Endothelial cell of umbilical vein (primary cell): Measurements from ENCODE around the gene CYP26A1. TPM values are rescaled to one million over a fixed set of nuclear protein-coding genes. Genes with fewer than 3 reads are reported as not detected.

Experiments used
- BruUV-seq: library from RNA; stranded (reverse); fragments of 400-500 nt; replicated peaks from 2 replicates; lab custom pipeline; 2021; lab: Mats Ljungman, UMichigan
- CTCF ChIA-PET: fragments of 300-600, 350-600 bp; sonication (Branson Sonifier 250); formaldehyde crosslinking; loops from one replicate; lab custom pipeline; 2021; ENCODE audit warnings: antibody characterized with exemption, inconsistent platforms; lab: Charles Lee
- POLR2A ChIA-PET: fragments of 300-600, 350-600 bp; sonication (Branson Sonifier 250); formaldehyde crosslinking; loops from one replicate; lab custom pipeline; 2021; ENCODE audit warnings: antibody characterized with exemption, inconsistent platforms; lab: Charles Lee
- DNase-seq: peaks from one replicate; pipeline ENCODE4 v3.0.0-alpha.2; 2011; ENCODE audit warnings: low read depth, low spot score
- FAIRE-seq: peaks from 2 replicates; lab custom pipeline; 2011; peaks lifted over from hg19 to GRCh38; lab: Jason Lieb, UNC
- H2AFZ ChIP-seq: 2 replicates; pipeline ENCODE4 v1.6.0; 2012; ENCODE audit warnings: low read depth, low read length, control low read depth, inconsistent platforms
- H3K27ac ChIP-seq: 2 replicates; pipeline ENCODE4 v1.5.1; 2011; ENCODE audit warnings: low read depth, mild to moderate bottlenecking, control low read depth, low read length, moderate library complexity; ENCODE audit not compliant: insufficient read depth
- H3K27me3 ChIP-seq, 2 experiments: 2 replicates each; pipeline versions ENCODE4 v1.6.0 to v1.6.1; 2011; ENCODE audit warnings: low read length in 2 of 2, mixed read lengths in 1 of 2; ENCODE audit not compliant: control insufficient read depth in 2 of 2, insufficient read depth in 2 of 2
- H3K36me3 ChIP-seq, 2 experiments: 2 replicates in 1 of 2; 3 replicates in 1 of 2; pipeline ENCODE4 v1.5.1; 2011; ENCODE audit warnings: low read length in 2 of 2, mild to moderate bottlenecking in 1 of 2, moderate library complexity in 1 of 2; ENCODE audit not compliant: control insufficient read depth in 2 of 2, insufficient read depth in 2 of 2; ENCODE audit errors: extremely low read depth in 1 of 2
- H3K4me1 ChIP-seq: 3 replicates; pipeline ENCODE4 v1.5.1; 2011; ENCODE audit warnings: mild to moderate bottlenecking, low read length; ENCODE audit not compliant: control insufficient read depth, insufficient read depth; ENCODE audit errors: extremely low read depth
- H3K4me2 ChIP-seq: 2 replicates; pipeline ENCODE4 v1.6.1; 2011; ENCODE audit warnings: low read length, control low read depth, mixed read lengths; ENCODE audit not compliant: insufficient read depth
- H3K4me3 ChIP-seq, 3 experiments: fragments of 200-600 bp in 1 of 3; sonication (generic), shearing (Covaris generic) in 1 of 3; replicated peaks in 1 of 3; 2 replicates each; pipeline ENCODE4 v1.5.1; 2011 to 2016; ENCODE audit warnings: control low read depth in 3 of 3, low read length in 3 of 3, mild to moderate bottlenecking in 2 of 3, inconsistent platforms in 1 of 3, low read depth in 1 of 3, moderate library complexity in 1 of 3; ENCODE audit not compliant: insufficient read depth in 1 of 3
- H3K79me2 ChIP-seq: 2 replicates; pipeline ENCODE4 v1.6.0; 2012; ENCODE audit warnings: low read length, inconsistent platforms; ENCODE audit not compliant: control insufficient read depth, insufficient read depth
- H3K9ac ChIP-seq: replicated peaks from 2 replicates; pipeline ENCODE3; 2011; ENCODE audit warnings: low read length, control low read depth; ENCODE audit not compliant: insufficient read depth; ENCODE audit errors: extremely low read depth
- H3K9me1 ChIP-seq: replicated peaks from 3 replicates; pipeline ENCODE4 v1.6.0; 2011; ENCODE audit warnings: mild to moderate bottlenecking, low read length; ENCODE audit not compliant: control insufficient read depth, insufficient read depth; ENCODE audit errors: extremely low read depth
- H3K9me3 ChIP-seq: replicated peaks from 2 replicates; pipeline ENCODE4 v1.5.1; 2012; ENCODE audit warnings: low read length, inconsistent platforms; ENCODE audit not compliant: control insufficient read depth, insufficient read depth
- H4K20me1 ChIP-seq: replicated peaks from 2 replicates; pipeline ENCODE3; 2011; ENCODE audit warnings: mild to moderate bottlenecking, low read length; ENCODE audit not compliant: control insufficient read depth, insufficient read depth; ENCODE audit errors: extremely low read depth
- EZH2 ChIP-seq: IDR thresholded peaks from 2 replicates; pipeline ENCODE4 v1.6.1; 2012; ENCODE audit warnings: borderline replicate concordance, low read depth, mild to moderate bottlenecking, moderate library complexity, low read length, inconsistent platforms; ENCODE audit not compliant: severe bottlenecking
- FOS ChIP-seq: IDR thresholded peaks from 2 replicates; pipeline ENCODE4 v1.6.1; 2011; ENCODE audit warnings: mild to moderate bottlenecking, low read length, moderate library complexity, borderline replicate concordance; ENCODE audit not compliant: insufficient read depth
- GATA2 ChIP-seq: IDR thresholded peaks from 2 replicates; pipeline ENCODE4 v1.7.0; 2011; ENCODE audit warnings: low read depth, mild to moderate bottlenecking, moderate library complexity, mixed read lengths, low read length; ENCODE audit not compliant: insufficient read length, insufficient read depth
- JUN ChIP-seq: IDR thresholded peaks from 2 replicates; pipeline ENCODE4 v1.6.1; 2011; ENCODE audit warnings: borderline replicate concordance, low read depth; ENCODE audit not compliant: insufficient read length, insufficient read depth
- MAX ChIP-seq: IDR thresholded peaks from 2 replicates; pipeline ENCODE4 v1.6.1; 2011; ENCODE audit not compliant: insufficient read depth, insufficient read length
- MYC ChIP-seq: IDR thresholded peaks from one replicate; pipeline ENCODE4 v1.6.1; 2011; ENCODE audit warnings: mild to moderate bottlenecking, low read depth, low read length
- POLR2A ChIP-seq: IDR thresholded peaks from 2 replicates; pipeline ENCODE4 v1.6.1; 2012; ENCODE audit warnings: low read depth, mild to moderate bottlenecking, control low read depth, low read length
- POLR2AphosphoS5 ChIP-seq: IDR thresholded peaks from 2 replicates; pipeline ENCODE4 v1.6.1; 2012; ENCODE audit warnings: low read depth, mild to moderate bottlenecking, control low read depth, low read length, moderate library complexity; ENCODE audit not compliant: insufficient read depth
- dilution Hi-C: fragments of 300-500 bp; cut with MboI; formaldehyde crosslinking; loops from one replicate; pipeline ENCODE4 v1.15.0; 2019; ENCODE audit warnings: low sequenced_read_pairs; ENCODE audit not compliant: extremely low pct_ligation_motif_present
- intact Hi-C: fragments of 100-400 bp; cut with micrococcal nuclease; formaldehyde crosslinking; loops from one replicate; pipeline ENCODE4 v1.10.0; 2022
- polyA plus RNA-seq, 4 experiments: library from polyadenylated mRNA; depleted of rRNA in 3 of 4; stranded (reverse) in 3 of 4; unstranded in 1 of 4; fragments of >200 nt; gene quantifications; 2 replicates each; pipeline versions ENCODE4 v1.2.1 to v1.2.3, GENCODE V29; 2011 to 2012; ENCODE audit warnings: missing spikeins in 1 of 4
- total RNA-seq: library from RNA; stranded (reverse); gene quantifications from 2 replicates; pipeline ENCODE4 v1.2.3, GENCODE V29; 2021
- TF ChIP-seq, protein P1 (sequence below), 2 donors: IDR thresholded peaks; 1 replicate in 1 of 2; 2 replicates in 1 of 2; pipeline ENCODE4 v1.5.1; 2011; ENCODE audit warnings: low read length in 2 of 2, mild to moderate bottlenecking in 2 of 2, moderate library complexity in 2 of 2, control low read depth in 1 of 2, inconsistent platforms in 1 of 2, low read depth in 1 of 2; ENCODE audit not compliant: insufficient read depth in 1 of 2; ENCODE audit errors: extremely low read depth in 1 of 2

CYP26A1 gene
- total and polyA plus RNA-seq, 2 donors (not counting 3 experiments of a cell fraction or from before 2014, with no cell fraction given) = 0.95 to 4.4 TPM

DNA sequence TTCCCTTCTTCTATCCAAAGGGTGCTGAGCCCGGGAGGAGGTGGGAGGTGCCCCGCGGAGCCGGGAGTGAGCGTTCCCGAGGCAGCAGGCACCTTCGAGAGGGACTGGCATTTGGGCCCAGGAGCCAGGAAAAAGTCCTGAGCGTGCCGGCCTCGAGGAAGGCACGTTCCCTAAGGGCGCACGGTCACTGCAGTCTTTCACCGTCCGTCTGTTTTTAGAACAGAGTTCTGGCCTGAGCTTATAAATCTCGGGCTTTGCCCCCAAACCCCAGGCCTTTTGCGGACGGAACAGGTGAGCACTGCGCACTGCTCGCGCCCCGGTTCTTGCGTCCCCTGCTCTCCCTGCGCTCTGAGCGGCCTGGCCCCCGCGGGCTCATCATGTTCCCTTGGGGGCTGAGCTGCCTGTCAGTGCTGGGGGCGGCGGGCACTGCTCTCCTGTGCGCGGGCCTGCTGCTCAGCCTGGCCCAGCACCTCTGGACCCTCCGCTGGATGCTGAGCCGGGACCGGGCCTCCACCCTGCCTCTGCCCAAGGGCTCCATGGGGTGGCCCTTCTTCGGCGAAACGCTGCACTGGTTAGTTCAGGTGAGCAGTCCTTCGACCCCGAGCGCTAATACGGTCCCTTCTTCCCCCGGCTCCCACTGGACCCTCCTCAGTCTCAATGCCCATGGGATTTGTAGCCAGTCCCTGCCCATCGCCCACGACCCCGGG is 12.7 kb upstream of the CYP26A1 start:
- H3K9me3 ChIP-seq = no peaks in the 10 kb centered on the region
- H3K4me1 ChIP-seq = peaks cover 4% of the 10 kb centered on the region
- H3K4me2 ChIP-seq = no peak overlapping the region
- no peaks in the 10 kb centered on the region for H4K20me1 ChIP-seq
- peaks cover 9 to 36% of the 10 kb centered on the region in 2 experiments for H3K36me3 ChIP-seq
- no peak overlapping the region for H3K4me3 ChIP-seq
- FAIRE-seq (no peak), DNase-seq (no peak)
- ChIA-PET CTCF (no interaction called here), POLR2A (no interaction called here)
- no peak overlapping the region for H2AFZ ChIP-seq
- TF ChIP-seq JUN = no peak
- no peak for TF ChIP-seq EZH2
- no peak for TF ChIP-seq GATA2
- TF ChIP-seq FOS = no peak
- no peak for TF ChIP-seq POLR2A
- TF ChIP-seq, protein P1, sequence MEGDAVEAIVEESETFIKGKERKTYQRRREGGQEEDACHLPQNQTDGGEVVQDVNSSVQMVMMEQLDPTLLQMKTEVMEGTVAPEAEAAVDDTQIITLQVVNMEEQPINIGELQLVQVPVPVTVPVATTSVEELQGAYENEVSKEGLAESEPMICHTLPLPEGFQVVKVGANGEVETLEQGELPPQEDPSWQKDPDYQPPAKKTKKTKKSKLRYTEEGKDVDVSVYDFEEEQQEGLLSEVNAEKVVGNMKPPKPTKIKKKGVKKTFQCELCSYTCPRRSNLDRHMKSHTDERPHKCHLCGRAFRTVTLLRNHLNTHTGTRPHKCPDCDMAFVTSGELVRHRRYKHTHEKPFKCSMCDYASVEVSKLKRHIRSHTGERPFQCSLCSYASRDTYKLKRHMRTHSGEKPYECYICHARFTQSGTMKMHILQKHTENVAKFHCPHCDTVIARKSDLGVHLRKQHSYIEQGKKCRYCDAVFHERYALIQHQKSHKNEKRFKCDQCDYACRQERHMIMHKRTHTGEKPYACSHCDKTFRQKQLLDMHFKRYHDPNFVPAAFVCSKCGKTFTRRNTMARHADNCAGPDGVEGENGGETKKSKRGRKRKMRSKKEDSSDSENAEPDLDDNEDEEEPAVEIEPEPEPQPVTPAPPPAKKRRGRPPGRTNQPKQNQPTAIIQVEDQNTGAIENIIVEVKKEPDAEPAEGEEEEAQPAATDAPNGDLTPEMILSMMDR (IDR thresholded peaks at IDR 0.05; ENCODE audit: extremely low read depth in 1 of 2, insufficient read depth in 1 of 2, low read depth in 1 of 2, low read length in 2 of 2) = no peak
- TF ChIP-seq POLR2AphosphoS5 = no peak
- no peak for TF ChIP-seq MAX
- no peak for TF ChIP-seq MYC
- dilution Hi-C loops (no loop called here), intact Hi-C loops (loop anchor here (10.0 kb wide), 1 partner anchor 216 kb away; the partner anchor contains the start of gene EXOC6)
- H3K27me3 ChIP-seq = no peaks in the 10 kb centered on the region
- no TSS peak for BruUV-seq
- no peak overlapping the region for H3K27ac ChIP-seq
- no peaks in the 10 kb centered on the region for H3K9me1 ChIP-seq
- no peaks in the 10 kb centered on the region for H3K79me2 ChIP-seq
- H3K9ac ChIP-seq = no peak overlapping the region
